NT2/D1 (cell line): ENCODE measurements around the gene SERF2.

Experiments used
- YY1 ChIP-seq: IDR thresholded peaks from 2 replicates; pipeline ENCODE4 v1.6.1; 2011; ENCODE audit not compliant: insufficient read length, insufficient read depth
- ZNF274 ChIP-seq: IDR thresholded peaks from 2 replicates; pipeline ENCODE4 v1.6.1; 2011; ENCODE audit warnings: mild to moderate bottlenecking, low read depth, low read length

DNA sequence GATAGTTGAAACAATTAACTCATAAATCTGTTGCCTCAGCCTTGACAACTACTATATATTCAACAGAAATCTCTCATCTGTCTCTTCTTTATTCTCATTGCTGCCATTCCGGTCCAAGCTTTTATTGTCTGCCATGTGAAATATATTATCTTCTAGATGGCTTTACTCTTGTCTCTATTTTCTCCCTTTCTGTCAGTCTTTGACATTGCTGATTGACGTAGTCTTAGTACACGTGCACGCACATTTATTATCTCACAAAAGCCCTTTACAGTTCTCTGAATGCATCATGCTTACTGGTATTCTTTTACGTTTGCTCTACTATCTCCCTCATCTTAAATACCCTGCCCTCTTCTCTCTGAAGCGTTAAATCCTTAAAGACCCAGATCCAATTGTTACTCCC, 40.2 kb upstream of the SERF2 start:
- no peak for TF ChIP-seq ZNF274
- no peak for TF ChIP-seq YY1
